Ovary (tissue), 3 donors: ENCODE results near the gene AADACL4.

Experiments used
- CTCF ChIP-seq, 3 donors: fragments of 450-650 bp in 2 of 3; fragments of 200-600 bp in 1 of 3; IDR thresholded peaks; one replicate each; pipeline versions ENCODE4 v1.5.1 to v1.8.0; 2016 to 2022; ENCODE audit warnings: antibody characterized with exemption in 3 of 3, mild to moderate bottlenecking in 1 of 3
- POLR2A ChIP-seq: fragments of 450-650 bp; IDR thresholded peaks from one replicate; pipeline ENCODE4 v1.6.1; 2017; ENCODE audit warnings: antibody characterized with exemption, mild to moderate bottlenecking, moderate library complexity
- donor health status: DM: no; HTN: no; CAD: no.

GRCh38 chr1:12620931-12621330 is 23.0 kb upstream of the AADACL4 start:
- no peak for TF ChIP-seq POLR2A
- TF ChIP-seq CTCF (IDR thresholded peaks at IDR 0.05), result no peak
